Liver (tissue), 9 donors: ENCODE measurements around the gene FRMD4B. TPM values are rescaled to one million over a fixed set of nuclear protein-coding genes. Genes with fewer than 3 reads are reported as not detected.

Source experiments
- DNase-seq: peaks from one replicate; pipeline ENCODE4 v3.0.0-alpha.2; 2017; ENCODE audit warnings: low spot score
- H3K27ac ChIP-seq, 2 donors: one replicate each; pipeline ENCODE4 v1.7.0; 2013; ENCODE audit warnings: inconsistent platforms in 2 of 2, low read length in 2 of 2, control low read depth in 1 of 2, low read depth in 1 of 2, mild to moderate bottlenecking in 1 of 2
- H3K27me3 ChIP-seq, 4 donors: one replicate each; pipeline versions ENCODE4 v1.6.1 to v1.7.0; 2013; ENCODE audit warnings: low read length in 3 of 4, inconsistent platforms in 1 of 4, mild to moderate bottlenecking in 1 of 4, moderate library complexity in 1 of 4; ENCODE audit not compliant: control insufficient read depth in 4 of 4, insufficient read depth in 4 of 4
- H3K36me3 ChIP-seq, 4 donors: one replicate each; pipeline versions ENCODE4 v1.6.1 to v1.7.0; 2013; ENCODE audit warnings: low read length in 3 of 4, mild to moderate bottlenecking in 3 of 4, low read depth in 1 of 4, moderate library complexity in 1 of 4; ENCODE audit not compliant: control insufficient read depth in 4 of 4, insufficient read depth in 3 of 4
- H3K4me1 ChIP-seq, 4 donors: one replicate each; pipeline versions ENCODE4 v1.6.1 to v1.7.0; 2013; ENCODE audit warnings: low read length in 3 of 4, mild to moderate bottlenecking in 3 of 4, moderate library complexity in 1 of 4; ENCODE audit not compliant: control insufficient read depth in 4 of 4, insufficient read depth in 4 of 4
- H3K4me3 ChIP-seq, 3 donors: one replicate each; pipeline versions ENCODE4 v1.6.1 to v1.7.0; 2013; ENCODE audit warnings: low read length in 3 of 3, control low read depth in 1 of 3, low read depth in 1 of 3, mild to moderate bottlenecking in 1 of 3
- H3K9ac ChIP-seq, 2 donors: one replicate each; pipeline ENCODE4 v1.7.0; 2013; ENCODE audit warnings: low read length in 2 of 2, mild to moderate bottlenecking in 2 of 2, moderate library complexity in 2 of 2, control low read depth in 1 of 2, low read depth in 1 of 2
- H3K9me3 ChIP-seq, 4 donors: one replicate each; pipeline versions ENCODE4 v1.6.1 to v1.7.0; 2013; ENCODE audit warnings: low read length in 3 of 4; ENCODE audit not compliant: control insufficient read depth in 4 of 4
- ATF3 ChIP-seq: IDR thresholded peaks from 2 replicates; pipeline ENCODE4 v1.6.1; 2016; ENCODE audit warnings: antibody characterized with exemption
- CTCF ChIP-seq: fragments of 150-350 bp; IDR thresholded peaks from 2 replicates; pipeline ENCODE4 v1.5.1; 2017; ENCODE audit warnings: improper control_type of control experiment, low read depth, low read length; ENCODE audit not compliant: missing input control
- EGR1 ChIP-seq, 2 donors: IDR thresholded peaks; 2 replicates each; pipeline ENCODE4 v1.6.1; 2016 to 2018; ENCODE audit warnings: antibody characterized with exemption in 2 of 2, low read depth in 2 of 2
- FOXA2 ChIP-seq: IDR thresholded peaks from 2 replicates; pipeline ENCODE4 v1.6.1; 2016; ENCODE audit warnings: antibody characterized with exemption
- GABPA ChIP-seq, 2 donors: IDR thresholded peaks in 1 of 2; conservative IDR thresholded peaks in 1 of 2; 2 replicates each; pipeline ENCODE4 v1.6.1; 2016; ENCODE audit warnings: antibody characterized with exemption in 2 of 2, mild to moderate bottlenecking in 1 of 2, moderate library complexity in 1 of 2
- JUND ChIP-seq, 2 donors: IDR thresholded peaks; 2 replicates each; pipeline ENCODE4 v1.6.1; 2016; ENCODE audit warnings: antibody characterized with exemption in 2 of 2
- NR2F2 ChIP-seq: IDR thresholded peaks from 2 replicates; pipeline ENCODE4 v1.6.1; 2016; ENCODE audit warnings: antibody characterized with exemption
- REST ChIP-seq: IDR thresholded peaks from 2 replicates; pipeline ENCODE4 v1.6.1; 2016; ENCODE audit warnings: antibody characterized with exemption, mild to moderate bottlenecking
- RXRA ChIP-seq, 2 donors: IDR thresholded peaks; 2 replicates each; pipeline ENCODE4 v1.6.1; 2017 to 2018; ENCODE audit warnings: antibody characterized with exemption in 2 of 2, mild to moderate bottlenecking in 1 of 2
- SP1 ChIP-seq: IDR thresholded peaks from 2 replicates; pipeline ENCODE4 v1.6.1; 2018; ENCODE audit warnings: antibody characterized with exemption, mild to moderate bottlenecking
- TAF1 ChIP-seq: conservative IDR thresholded peaks from 2 replicates; pipeline ENCODE4 v1.6.1; 2016; ENCODE audit warnings: antibody characterized with exemption, mild to moderate bottlenecking
- YY1 ChIP-seq: IDR thresholded peaks from 2 replicates; pipeline ENCODE4 v1.6.1; 2016; ENCODE audit warnings: antibody characterized with exemption, mild to moderate bottlenecking
- ZBTB33 ChIP-seq: IDR thresholded peaks from 2 replicates; pipeline ENCODE4 v1.6.1; 2016; ENCODE audit warnings: antibody characterized with exemption
- WGBS: extraction: QIAGEN DNeasy Blood & Tissue Kit; methylation state at CpG from one replicate; pipeline ENCODE4 v1.1.7; 2013; 5-methylcytosine and 5-hydroxymethylcytosine counted together
- polyA plus RNA-seq, 2 donors: library from polyadenylated mRNA; stranded (reverse) in 1 of 2; unstranded in 1 of 2; fragments of 200-250 nt in 1 of 2; fragments of >200 nt in 1 of 2; fragmentation: Nextera tagmentation in 1 of 2; extraction: Ambion mirVana in 1 of 2; gene quantifications; one replicate each; pipeline versions ENCODE4 v1.2.1 to v1.2.3, GENCODE V29; 2013 to 2015
- total RNA-seq, 2 donors: library from RNA; depleted of rRNA; stranded (reverse); fragments of >200 nt; gene quantifications; one replicate each; pipeline ENCODE4 v1.2.3, GENCODE V29; 2014
- donor health status: healthy.
- donor health status: healthy.
- donor health status: healthy.
- donor health status: healthy.
- donor health status: healthy.

FRMD4B gene
- total and polyA plus RNA-seq, 4 donors: 7.3 to 22.6 (median 15.0) TPM

GRCh38 chr3:69143612-69144011 lies 242.3 kb downstream of the FRMD4B start:
- Histone ChIP-seq H3K4me1 (no peaks in the 10 kb centered on the region), H3K27me3 (peaks cover 0 to 3% (median under 1%) of the 10 kb centered on the region in 4 donors), H3K27ac (no peak overlapping the region), H3K9ac (no peak overlapping the region), H3K9me3 (no peaks in the 10 kb centered on the region), H3K36me3 (no peaks in the 10 kb centered on the region), H3K4me3 (no peak overlapping the region)
- no peak for TF ChIP-seq GABPA (IDR thresholded peaks at IDR 0.05 in 1 of 2, conservative IDR thresholded peaks at IDR 0.05 in 1 of 2)
- no peak for TF ChIP-seq ATF3
- no peak for TF ChIP-seq RXRA (IDR thresholded peaks at IDR 0.05)
- TF ChIP-seq NR2F2: no peak
- no peak for TF ChIP-seq REST
- no peak for TF ChIP-seq CTCF
- no peak for TF ChIP-seq EGR1 (IDR thresholded peaks at IDR 0.05; ENCODE audit: low read depth in 2 of 2)
- no peak for TF ChIP-seq TAF1
- TF ChIP-seq SP1: no peak
- no peak for TF ChIP-seq YY1
- TF ChIP-seq FOXA2: no peak
- TF ChIP-seq ZBTB33: no peak
- no peak for TF ChIP-seq JUND (IDR thresholded peaks at IDR 0.05)
- 75% methylated on average over 3 of the region's 3 CpGs for WGBS
- DNase-seq: no peak

- WGBS: 66% methylated on average over 4 of the region's 4 CpGs
- Histone ChIP-seq H3K9ac (no peak overlapping the region), H3K4me3 (no peak overlapping the region), H3K4me1 (no peaks in the 10 kb centered on the region), H3K36me3 (no peaks in the 10 kb centered on the region), H3K9me3 (no peaks in the 10 kb centered on the region), H3K27me3 (peaks cover 0 to 3% (median under 1%) of the 10 kb centered on the region in 4 donors), H3K27ac (no peak overlapping the region)
- TF ChIP-seq NR2F2 (no peak), ATF3 (no peak), RXRA (IDR thresholded peaks at IDR 0.05) (no peak), CTCF (no peak), FOXA2 (no peak), ZBTB33 (no peak)
- DNase-seq: no peak
Observed at GRCh38 chr3:69142797-69143454, 243.0 kb downstream of the FRMD4B start.
